Mammary epithelial cell (primary cell): ENCODE data around the gene OR9A2.

Experiments
- EZH2 ChIP-seq: IDR thresholded peaks from 2 replicates; pipeline ENCODE4 v1.6.1; 2012; ENCODE audit warnings: low read length, inconsistent platforms, borderline replicate concordance
- TF ChIP-seq, protein P1 (sequence below), 2 donors: IDR thresholded peaks in 1 of 2; conservative IDR thresholded peaks in 1 of 2; 2 replicates each; pipeline ENCODE4 v1.5.1; 2011 to 2012; ENCODE audit warnings: inconsistent platforms in 2 of 2, low read length in 2 of 2, mild to moderate bottlenecking in 2 of 2, control low read depth in 1 of 2, low read depth in 1 of 2; ENCODE audit not compliant: insufficient read depth in 1 of 2; ENCODE audit errors: extremely low read depth in 1 of 2

DNA sequence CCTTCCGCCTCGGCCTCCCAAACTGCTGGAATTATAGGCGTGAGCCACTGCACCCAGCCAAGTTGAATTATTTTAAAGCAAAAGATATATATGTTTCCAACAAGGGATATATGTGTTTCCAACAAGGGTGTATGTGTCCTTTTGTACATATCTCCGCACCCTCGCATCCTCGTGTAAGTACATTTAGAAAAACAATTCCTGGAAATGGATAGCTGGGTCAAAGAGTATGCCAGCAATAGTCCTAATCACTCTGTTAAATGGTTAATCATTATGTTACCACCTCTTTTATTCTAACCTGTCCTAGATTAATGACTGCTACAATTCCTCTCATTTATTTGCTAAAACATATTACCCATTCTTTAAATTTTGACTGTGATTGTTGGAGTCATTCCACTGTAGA is 28.0 kb downstream of the OR9A2 start:
- TF ChIP-seq, protein P1, sequence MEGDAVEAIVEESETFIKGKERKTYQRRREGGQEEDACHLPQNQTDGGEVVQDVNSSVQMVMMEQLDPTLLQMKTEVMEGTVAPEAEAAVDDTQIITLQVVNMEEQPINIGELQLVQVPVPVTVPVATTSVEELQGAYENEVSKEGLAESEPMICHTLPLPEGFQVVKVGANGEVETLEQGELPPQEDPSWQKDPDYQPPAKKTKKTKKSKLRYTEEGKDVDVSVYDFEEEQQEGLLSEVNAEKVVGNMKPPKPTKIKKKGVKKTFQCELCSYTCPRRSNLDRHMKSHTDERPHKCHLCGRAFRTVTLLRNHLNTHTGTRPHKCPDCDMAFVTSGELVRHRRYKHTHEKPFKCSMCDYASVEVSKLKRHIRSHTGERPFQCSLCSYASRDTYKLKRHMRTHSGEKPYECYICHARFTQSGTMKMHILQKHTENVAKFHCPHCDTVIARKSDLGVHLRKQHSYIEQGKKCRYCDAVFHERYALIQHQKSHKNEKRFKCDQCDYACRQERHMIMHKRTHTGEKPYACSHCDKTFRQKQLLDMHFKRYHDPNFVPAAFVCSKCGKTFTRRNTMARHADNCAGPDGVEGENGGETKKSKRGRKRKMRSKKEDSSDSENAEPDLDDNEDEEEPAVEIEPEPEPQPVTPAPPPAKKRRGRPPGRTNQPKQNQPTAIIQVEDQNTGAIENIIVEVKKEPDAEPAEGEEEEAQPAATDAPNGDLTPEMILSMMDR (conservative IDR thresholded peaks at IDR 0.05 in 1 of 2, IDR thresholded peaks at IDR 0.05 in 1 of 2; ENCODE audit: extremely low read depth in 1 of 2, insufficient read depth in 1 of 2, low read depth in 1 of 2, low read length in 2 of 2) = no peak
- no peak for TF ChIP-seq EZH2
